Measurements from ENCODE around the gene HPCAL4.

Gene HPCAL4

GRCh38 chr1:39673215-39673614 lies 18.0 kb downstream of the HPCAL4 start:
- no peak for DNase-seq

GRCh38 chr1:39672551-39672947 lies 18.7 kb downstream of the HPCAL4 start:
- no peak for DNase-seq

GRCh38 chr1:39671793-39672550 lies 19.3 kb downstream of the HPCAL4 start, which contains the start of gene NT5C1A:
Gene NT5C1A, minus strand, starts transcription at chr1:39672107. Its CDS starts 69 bp downstream, at chr1:39672038.
- peak; percentile 26 for DNase-seq

GRCh38 chr1:39671433-39671792 lies 19.8 kb downstream of the HPCAL4 start:
- peak; percentile 28 for DNase-seq

GRCh38 chr1:39670689-39671088 lies 20.5 kb downstream of the HPCAL4 start:
- DNase-seq: no peak

- no peak for DNase-seq
Observed at GRCh38 chr1:39668894-39669293, 22.3 kb downstream of the HPCAL4 start.

- DNase-seq: no peak
Observed at GRCh38 chr1:39668111-39668510, 23.1 kb downstream of the HPCAL4 start.

GRCh38 chr1:39666772-39667171 lies 24.5 kb downstream of the HPCAL4 start:
- DNase-seq: no peak

GRCh38 chr1:39663559-39663958 lies 27.7 kb downstream of the HPCAL4 start:
- no peak for DNase-seq

GRCh38 chr1:39662861-39663260 lies 28.4 kb downstream of the HPCAL4 start:
- DNase-seq: no peak

GRCh38 chr1:39659538-39659937 lies 31.7 kb downstream of the HPCAL4 start:
- DNase-seq: no peak

GRCh38 chr1:39659110-39659509 lies 32.1 kb downstream of the HPCAL4 start:
- DNase-seq: no peak

GRCh38 chr1:39657923-39658485 lies 33.2 kb downstream of the HPCAL4 start:
- peak; percentile 14 for DNase-seq

GRCh38 chr1:39657402-39657801 lies 33.8 kb downstream of the HPCAL4 start:
- no peak for DNase-seq

GRCh38 chr1:39656391-39656790 lies 34.8 kb downstream of the HPCAL4 start:
- no peak for DNase-seq

GRCh38 chr1:39655578-39656268 lies 35.5 kb downstream of the HPCAL4 start:
- no peak for DNase-seq

GRCh38 chr1:39654291-39654690 lies 36.9 kb downstream of the HPCAL4 start:
- no peak for DNase-seq

- peak; percentile 80 for DNase-seq
Observed at GRCh38 chr1:39653546-39654031, 37.6 kb downstream of the HPCAL4 start.

- no peak for DNase-seq
Observed at GRCh38 chr1:39652554-39652953, 38.7 kb downstream of the HPCAL4 start.

- no peak for DNase-seq
Observed at GRCh38 chr1:39652105-39652504, 39.1 kb downstream of the HPCAL4 start.

GRCh38 chr1:39650431-39650830 lies 40.8 kb downstream of the HPCAL4 start:
- DNase-seq: peak; percentile 22

- DNase-seq: no peak
Observed at GRCh38 chr1:39649636-39650185, 41.5 kb downstream of the HPCAL4 start.

GRCh38 chr1:39648496-39648895 lies 42.7 kb downstream of the HPCAL4 start:
- no peak for DNase-seq

- no peak for DNase-seq
Observed at GRCh38 chr1:39647247-39647646, 44.0 kb downstream of the HPCAL4 start.
